NCI-H2196 treated with DMSO at 0.1 percent for 48 hours (cell line): ENCODE measurements around the gene TMCO1.
"Not testable (repeated sequence)": the region's sequence is repeated elsewhere in the genome, so short reads cannot be mapped to it uniquely, and the experiment has no call there.

ENCODE experiments used
- DNase-seq: peaks from one replicate; lab custom pipeline; 2025; ENCODE audit not compliant: unreplicated experiment; lab: John Stamatoyannopoulos, UW

Gene TMCO1

GRCh38 chr1:165688046-165688445 is 80.6 kb downstream of the TMCO1 start:
- no peak for DNase-seq

- DNase-seq = no peak
Measured at GRCh38 chr1:165686971-165687433, 81.7 kb downstream of the TMCO1 start.

GRCh38 chr1:165686121-165686970 is 82.3 kb downstream of the TMCO1 start:
- no peak for DNase-seq

GRCh38 chr1:165683848-165684485 is 84.7 kb downstream of the TMCO1 start:
- no peak for DNase-seq

- not testable (repeated sequence) for DNase-seq
Measured at GRCh38 chr1:165680773-165681172, 87.9 kb downstream of the TMCO1 start.

GRCh38 chr1:165680303-165680702 is 88.4 kb downstream of the TMCO1 start:
- no peak for DNase-seq

- DNase-seq = no peak
Measured at GRCh38 chr1:165679282-165680036, 89.2 kb downstream of the TMCO1 start.

- no peak for DNase-seq
Measured at GRCh38 chr1:165678509-165678908, 90.2 kb downstream of the TMCO1 start.
